ENCODE results near the gene MTCH2.

DNA sequence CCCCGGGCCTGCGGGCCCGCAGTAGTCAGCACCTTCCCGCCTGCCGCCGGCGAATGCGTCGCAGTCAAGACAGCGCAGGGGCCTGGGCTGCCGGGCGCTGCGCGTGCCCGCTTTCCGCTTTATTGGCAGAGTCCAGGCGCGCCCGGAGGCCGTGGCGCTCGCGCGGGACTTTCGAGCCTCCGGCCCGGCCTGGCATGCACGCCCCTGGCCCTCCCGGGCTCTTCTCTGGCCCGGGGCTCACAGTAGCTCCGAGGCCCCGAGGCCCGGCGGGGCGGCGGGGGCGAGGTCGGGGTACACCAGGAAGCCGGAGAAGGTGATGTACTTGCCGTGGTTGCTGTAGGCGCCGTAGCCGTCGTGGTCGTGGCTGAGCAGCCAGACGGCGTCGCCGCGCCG lies 52.8 kb downstream of the MTCH2 start:
- TF ChIP-seq CTCF (IDR thresholded peaks at IDR 0.05) (no peak), POLR2AphosphoS5 (IDR thresholded peaks at IDR 0.05) (no peak), EP300 (IDR thresholded peaks at IDR 0.05) (no peak)
